Measurements from ENCODE around the gene SRP68.
"Not testable (repeated sequence)": the region's sequence is repeated elsewhere in the genome, so short reads cannot be mapped to it uniquely, and the experiment has no call there.

The SRP68 gene

GRCh38 chr17:76076765-76077583 is 4.7 kb upstream of the SRP68 start:
- no peak for DNase-seq (ENCODE audit: low read depth in 2 of 2)

- DNase-seq (ENCODE audit: low read depth in 2 of 2): no peak
Measured at GRCh38 chr17:76076146-76076764, 3.9 kb upstream of the SRP68 start.

- DNase-seq (ENCODE audit: low read depth in 2 of 2): no peak
Measured at GRCh38 chr17:76075364-76076145, 3.2 kb upstream of the SRP68 start.

- no peak for DNase-seq (ENCODE audit: low read depth in 2 of 2)
Measured at GRCh38 chr17:76074390-76075363, 2.4 kb upstream of the SRP68 start, which contains the start of gene GALR2. Gene GALR2, plus strand, starts transcription at chr17:76074781. Its CDS starts 103 bp downstream, at chr17:76074884.

GRCh38 chr17:76071531-76072147 is 678 bp downstream of the SRP68 start:
- no peak for DNase-seq (ENCODE audit: low read depth in 2 of 2)

- DNase-seq (ENCODE audit: low read depth in 2 of 2): no peak
Measured at GRCh38 chr17:76065775-76066174, 6.5 kb downstream of the SRP68 start.

GRCh38 chr17:76063875-76064546 is 8.3 kb downstream of the SRP68 start:
- peak; percentile 40 to 50 for DNase-seq (ENCODE audit: low read depth in 2 of 2)

GRCh38 chr17:76058264-76058663 is 14.1 kb downstream of the SRP68 start:
- DNase-seq (ENCODE audit: low read depth in 2 of 2): not testable (repeated sequence)

GRCh38 chr17:76056882-76057281 is 15.4 kb downstream of the SRP68 start:
- no peak for DNase-seq (ENCODE audit: low read depth in 2 of 2)

GRCh38 chr17:76054112-76054476 is 18.2 kb downstream of the SRP68 start:
- DNase-seq (ENCODE audit: low read depth in 2 of 2): no peak

GRCh38 chr17:76053246-76054111 is 18.8 kb downstream of the SRP68 start:
- no peak for DNase-seq (ENCODE audit: low read depth in 2 of 2)

GRCh38 chr17:76051561-76051960 is 20.8 kb downstream of the SRP68 start:
- DNase-seq (ENCODE audit: low read depth in 2 of 2): no peak

- no peak for DNase-seq (ENCODE audit: low read depth in 2 of 2)
Measured at GRCh38 chr17:76050538-76051467, 21.5 kb downstream of the SRP68 start.

GRCh38 chr17:76049836-76050537 is 22.3 kb downstream of the SRP68 start:
- no peak for DNase-seq (ENCODE audit: low read depth in 2 of 2)

GRCh38 chr17:76049239-76049638 is 23.1 kb downstream of the SRP68 start:
- no peak for DNase-seq (ENCODE audit: low read depth in 2 of 2)

- no peak for DNase-seq (ENCODE audit: low read depth in 2 of 2)
Measured at GRCh38 chr17:76048711-76049110, 23.6 kb downstream of the SRP68 start.

GRCh38 chr17:76048025-76048605 is 24.2 kb downstream of the SRP68 start:
- DNase-seq (ENCODE audit: low read depth in 2 of 2): no peak

All from stimulated activated CD4-positive, alpha-beta T cell treated with anti-CD3 and anti-CD28 coated beads, Interleukin-15, amount 100 ng/mL, for 48 hours (primary cell).